Hepatocyte (in vitro differentiated cells): ENCODE data around the gene KCNJ1. TPM values are rescaled to one million over a fixed set of nuclear protein-coding genes. Genes with fewer than 3 reads are reported as not detected.

Experiments used
- DNase-seq: peaks from one replicate; pipeline ENCODE4 v3.0.0-alpha.2; 2016; ENCODE audit warnings: low spot score
- H2AFZ ChIP-seq: fragments of 200-600 bp; sonication (generic); 2 replicates; pipeline ENCODE4 v1.6.0; 2016; ENCODE audit warnings: antibody characterized with exemption, mild to moderate bottlenecking
- H3K27ac ChIP-seq: fragments of 200-600 bp; sonication (generic); 2 replicates; pipeline ENCODE4 v1.5.1; 2016; ENCODE audit warnings: mild to moderate bottlenecking
- H3K27me3 ChIP-seq: fragments of 200-600 bp; sonication (generic); 2 replicates; pipeline ENCODE4 v1.6.1; 2016
- H3K36me3 ChIP-seq: fragments of 200-600 bp; sonication (generic); replicated peaks from 2 replicates; pipeline ENCODE4 v1.5.1; 2016; ENCODE audit warnings: low read depth; ENCODE audit not compliant: insufficient read depth
- H3K4me1 ChIP-seq: fragments of 200-600 bp; sonication (generic); 2 replicates; pipeline ENCODE4 v1.5.1; 2016; ENCODE audit warnings: mild to moderate bottlenecking, moderate library complexity; ENCODE audit not compliant: insufficient read depth
- H3K4me2 ChIP-seq: fragments of 200-600 bp; sonication (generic); 2 replicates; pipeline ENCODE4 v1.6.0; 2016
- H3K4me3 ChIP-seq: fragments of 200-600 bp; sonication (generic); 2 replicates; pipeline ENCODE4 v1.5.1; 2016; ENCODE audit warnings: mild to moderate bottlenecking
- H3K79me2 ChIP-seq: fragments of 200-600 bp; sonication (generic); 2 replicates; pipeline ENCODE4 v1.6.0; 2017; ENCODE audit warnings: mild to moderate bottlenecking
- H3K9me2 ChIP-seq: fragments of 200-600 bp; sonication (generic); replicated peaks from 2 replicates; pipeline ENCODE4 v1.6.0; 2017; ENCODE audit warnings: mild to moderate bottlenecking; ENCODE audit not compliant: insufficient read depth
- H3K9me3 ChIP-seq: fragments of 200-600 bp; sonication (generic); 2 replicates; pipeline ENCODE4 v1.5.1; 2016; ENCODE audit warnings: low read depth, mild to moderate bottlenecking
- H4K20me1 ChIP-seq: fragments of 200-600 bp; sonication (generic); 2 replicates; pipeline ENCODE4 v1.6.0; 2016; ENCODE audit warnings: mild to moderate bottlenecking; ENCODE audit not compliant: insufficient read depth, poor library complexity, severe bottlenecking
- CTCF ChIP-seq: fragments of 200-600 bp; sonication (generic); IDR thresholded peaks from 2 replicates; pipeline ENCODE4 v1.5.1; 2016; ENCODE audit warnings: antibody characterized with exemption, mild to moderate bottlenecking; ENCODE audit not compliant: poor library complexity
- EZH2 ChIP-seq: fragments of 200-600 bp; sonication (generic); IDR thresholded peaks from 2 replicates; pipeline ENCODE4 v1.6.1; 2016; ENCODE audit warnings: antibody characterized with exemption, mild to moderate bottlenecking, borderline replicate concordance
- EZH2phosphoT487 ChIP-seq: fragments of 200-600 bp; sonication (generic); IDR thresholded peaks from one replicate; pipeline ENCODE4 v1.6.1; 2018; ENCODE audit warnings: antibody characterized with exemption, mild to moderate bottlenecking, low read depth, moderate library complexity; ENCODE audit not compliant: unreplicated experiment, severe bottlenecking
- WGBS: methylation state at CpG from one replicate; pipeline ENCODE4 v1.1.6; 2016; ENCODE audit warnings: low lambda C conversion rate; ENCODE audit errors: missing lambda C conversion rate; 5-methylcytosine and 5-hydroxymethylcytosine counted together
- polyA plus RNA-seq: library from polyadenylated mRNA; unstranded; fragments of >200 nt; fragmentation: Nextera tagmentation; extraction: Ambion mirVana; gene quantifications from 2 replicates; pipeline ENCODE4 v1.2.1, GENCODE V29; 2016
- total RNA-seq: library from RNA; depleted of rRNA; stranded (reverse); fragments of >200 nt; gene quantifications from 2 replicates; pipeline ENCODE4 v1.2.3, GENCODE V29; 2014

The KCNJ1 gene
- total and polyA plus RNA-seq, 2 experiments from 2014 or later: not detected

DNA sequence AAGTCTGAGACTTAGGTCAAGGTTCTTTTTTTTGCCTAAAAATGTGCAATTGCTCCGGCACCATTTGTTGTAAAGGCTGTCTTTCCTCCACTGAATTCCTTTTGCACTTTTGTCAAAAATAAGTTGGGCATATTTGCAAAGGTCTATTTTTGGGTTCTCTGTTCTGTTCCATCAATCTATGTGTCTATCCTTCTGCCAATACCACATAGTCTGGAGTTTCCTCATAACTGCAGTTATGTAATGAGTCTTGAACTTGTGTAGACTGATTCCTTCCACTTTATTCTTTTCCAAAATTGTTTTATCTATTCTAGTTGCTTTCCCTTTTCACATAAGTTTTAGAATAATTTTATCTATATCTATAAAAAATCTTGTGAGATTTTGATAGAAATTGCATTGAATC is 30.7 kb upstream of the KCNJ1 start:
- no peaks in the 10 kb centered on the region for H4K20me1 ChIP-seq
- no peak overlapping the region for H3K4me3 ChIP-seq
- 100% methylated on average over 1 of the region's 1 CpG for WGBS
- H2AFZ ChIP-seq: no peak overlapping the region
- no peaks in the 10 kb centered on the region for H3K9me2 ChIP-seq
- no peaks in the 10 kb centered on the region for H3K79me2 ChIP-seq
- H3K36me3 ChIP-seq: no peaks in the 10 kb centered on the region
- H3K27me3 ChIP-seq: peaks cover 31% of the 10 kb centered on the region
- H3K9me3 ChIP-seq: no peaks in the 10 kb centered on the region
- TF ChIP-seq EZH2 (no peak), EZH2phosphoT487 (no peak), CTCF (no peak)
- no peak overlapping the region for H3K27ac ChIP-seq
- H3K4me2 ChIP-seq: no peak overlapping the region
- no peak for DNase-seq
- peaks cover 4% of the 10 kb centered on the region for H3K4me1 ChIP-seq

DNA sequence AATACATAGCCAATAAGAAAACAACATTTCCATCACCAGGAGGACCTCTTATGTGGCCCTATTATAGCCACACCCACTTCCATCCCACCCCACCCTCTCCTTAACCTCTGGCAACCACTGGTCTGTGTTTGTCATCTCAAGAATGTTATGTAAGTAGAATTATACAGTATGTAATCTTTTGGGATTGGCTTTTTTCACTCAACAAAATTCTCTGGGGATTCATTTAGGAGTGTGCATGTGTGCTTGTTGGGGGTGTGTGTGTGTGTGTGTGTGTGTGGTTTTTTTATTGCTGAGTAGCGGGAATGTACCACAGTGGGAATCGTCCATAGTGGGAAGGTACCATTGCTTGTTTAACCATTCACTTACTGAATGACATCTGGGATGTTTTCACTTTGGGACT is 29.3 kb upstream of the KCNJ1 start:
- Histone ChIP-seq H3K36me3 (no peaks in the 10 kb centered on the region), H3K79me2 (no peaks in the 10 kb centered on the region), H3K27ac (no peak overlapping the region), H3K9me2 (no peaks in the 10 kb centered on the region), H3K4me2 (no peak overlapping the region), H3K9me3 (no peaks in the 10 kb centered on the region), H3K4me1 (peaks cover 4% of the 10 kb centered on the region), H2AFZ (no peak overlapping the region), H3K27me3 (peaks cover 22% of the 10 kb centered on the region), H3K4me3 (no peak overlapping the region), H4K20me1 (no peaks in the 10 kb centered on the region)
- TF ChIP-seq EZH2phosphoT487 (no peak), CTCF (no peak), EZH2 (no peak)
- DNase-seq: no peak
- WGBS: 41% methylated on average over 2 of the region's 2 CpGs

- peaks cover 20% of the 10 kb centered on the region for H3K27me3 ChIP-seq
- no peaks in the 10 kb centered on the region for H4K20me1 ChIP-seq
- H3K4me2 ChIP-seq: no peak overlapping the region
- 80% methylated on average over 9 of the region's 9 CpGs for WGBS
- DNase-seq: no peak
- H3K79me2 ChIP-seq: no peaks in the 10 kb centered on the region
- H2AFZ ChIP-seq: no peak overlapping the region
- H3K4me3 ChIP-seq: no peak overlapping the region
- TF ChIP-seq EZH2phosphoT487: no peak
- no peak for TF ChIP-seq EZH2
- TF ChIP-seq CTCF: no peak
- H3K36me3 ChIP-seq: no peaks in the 10 kb centered on the region
- H3K9me3 ChIP-seq: no peaks in the 10 kb centered on the region
- no peaks in the 10 kb centered on the region for H3K9me2 ChIP-seq
- H3K27ac ChIP-seq: no peak overlapping the region
- H3K4me1 ChIP-seq: peaks cover 10% of the 10 kb centered on the region
These were observed 28.4 kb upstream of the KCNJ1 start for GRCh38 chr11:128895526-128895925.

GRCh38 chr11:128894685-128895084 is 27.6 kb upstream of the KCNJ1 start:
- WGBS: 42% methylated on average over 6 of the region's 6 CpGs
- DNase-seq: peak; percentile 49
- TF ChIP-seq EZH2phosphoT487 (no peak), EZH2 (no peak), CTCF (no peak)

More at GRCh38 chr11:128894685-128895084, 27.6 kb upstream of the KCNJ1 start:
- Histone ChIP-seq H3K79me2 (no peaks in the 10 kb centered on the region), H3K36me3 (no peaks in the 10 kb centered on the region), H3K4me1 (peaks cover 15% of the 10 kb centered on the region), H3K9me3 (no peaks in the 10 kb centered on the region), H3K27me3 (peaks cover 25% of the 10 kb centered on the region), H2AFZ (no peak overlapping the region), H3K4me3 (no peak overlapping the region), H3K9me2 (no peaks in the 10 kb centered on the region), H4K20me1 (no peaks in the 10 kb centered on the region), H3K4me2 (no peak overlapping the region), H3K27ac (no peak overlapping the region)
